ENCODE measurements around the gene KASH5. TPM values are rescaled to one million over a fixed set of nuclear protein-coding genes. Genes with fewer than 3 reads are reported as not detected.

KASH5 gene
- total and polyA plus RNA-seq, 12 donors = not detected

GRCh38 chr19:49408816-49409440, 20.9 kb downstream of the KASH5 start:
- no peaks in the 10 kb centered on the region for H3K9me3 ChIP-seq
- ATAC-seq = peak in 1 of 8 donors; percentile 16
- no peak for DNase-seq
- no peak for TF ChIP-seq CTCF (IDR thresholded peaks at IDR 0.05)
- no peak overlapping the region for H3K4me3 ChIP-seq
- H3K4me1 ChIP-seq = peaks cover 0 to 17% (median 0%) of the 10 kb centered on the region in 9 donors
- intact Hi-C loops (cut with DNase I) = no loop called here
- no peaks in the 10 kb centered on the region for H3K27me3 ChIP-seq
- no peaks in the 10 kb centered on the region for H3K36me3 ChIP-seq
- H3K27ac ChIP-seq = peak overlapping the region in 1 of 10 donors; percentile 50
- WGBS, 2 donors = 79 to 81% methylated on average over 8 of the region's 8 CpGs

GRCh38 chr19:49409441-49410029, 21.5 kb downstream of the KASH5 start:
- Histone ChIP-seq H3K27me3 (no peaks in the 10 kb centered on the region), H3K36me3 (no peaks in the 10 kb centered on the region), H3K4me3 (no peak overlapping the region), H3K4me1 (peaks cover 0 to 17% (median 0%) of the 10 kb centered on the region in 9 donors), H3K9me3 (no peaks in the 10 kb centered on the region), H3K27ac (peak overlapping the region in 1 of 10 donors; percentile 50)
- intact Hi-C loops (cut with DNase I) = no loop called here
- WGBS, 2 donors = 75 to 80% methylated on average over 5 of the region's 5 CpGs
- no peak for TF ChIP-seq CTCF (IDR thresholded peaks at IDR 0.05)
- ATAC-seq (no peak), DNase-seq (no peak)

GRCh38 chr19:49411681-49412326, 23.8 kb downstream of the KASH5 start:
- intact Hi-C loops (cut with DNase I) = no loop called here
- Histone ChIP-seq H3K27me3 (peaks cover 0 to 19% (median 18%) of the 10 kb centered on the region in 7 donors), H3K27ac (no peak overlapping the region), H3K4me3 (no peak overlapping the region), H3K4me1 (peaks cover 0 to 17% (median 0%) of the 10 kb centered on the region in 9 donors), H3K9me3 (no peaks in the 10 kb centered on the region), H3K36me3 (no peaks in the 10 kb centered on the region)
- no peak for TF ChIP-seq CTCF (IDR thresholded peaks at IDR 0.05)
- DNase-seq = no peak
- ATAC-seq = no peak
- 75 to 82% methylated on average over 3 of the region's 3 CpGs for WGBS, 2 donors

GRCh38 chr19:49413348-49413747, 25.3 kb downstream of the KASH5 start:
- ATAC-seq (peak in 6 of 8 donors; percentile 19 to 65 (median 49)), DNase-seq (peak in 1 of 2 donors; percentile 45)
- Histone ChIP-seq H3K27me3 (peaks cover 0 to 35% (median 28%) of the 10 kb centered on the region in 7 donors), H3K9me3 (no peaks in the 10 kb centered on the region), H3K4me3 (no peak overlapping the region), H3K36me3 (no peaks in the 10 kb centered on the region), H3K4me1 (peaks cover 0 to 17% (median 0%) of the 10 kb centered on the region in 9 donors), H3K27ac (no peak overlapping the region)
- TF ChIP-seq CTCF (IDR thresholded peaks at IDR 0.05) = no peak
- intact Hi-C loops (cut with DNase I) = no loop called here
- WGBS, 2 donors = 53 to 56% methylated on average over 9 of the region's 9 CpGs

All from heart right ventricle (tissue), 16 donors.